ENCODE results near the gene LEFTY2. TPM values are rescaled to one million over a fixed set of nuclear protein-coding genes. Genes with fewer than 3 reads are reported as not detected.
A peak's percentile ranks its signal among the peaks of the same experiment; 100 is the strongest.

Gene LEFTY2
- total and polyA plus RNA-seq, 4 donors, result 0.11 to 0.52 (median 0.35) TPM

DNA sequence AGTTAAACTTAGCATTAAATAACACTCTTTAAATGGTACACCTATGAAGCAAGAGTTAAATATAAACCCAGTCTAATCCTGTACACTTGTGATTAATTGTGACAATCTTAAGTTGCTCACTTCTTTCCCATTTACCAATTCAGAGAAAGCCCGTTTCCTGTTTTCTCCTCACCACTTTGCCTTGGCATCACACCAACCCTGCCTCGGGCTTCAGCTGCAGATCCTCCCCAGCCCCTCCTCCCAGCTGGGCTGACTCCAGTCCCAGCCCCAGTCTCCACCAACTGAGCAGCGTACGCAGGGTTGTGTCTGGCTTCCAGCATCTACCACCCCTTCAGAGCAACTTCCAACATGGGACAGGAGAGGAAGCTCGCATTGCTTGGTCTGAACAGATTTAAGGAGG is 21.1 kb downstream of the LEFTY2 start:
- no peak overlapping the region for H3K9ac ChIP-seq (ENCODE audit: insufficient read depth in 1 of 2, low read length in 2 of 2)
- WGBS, 2 donors, result 7 to 23% methylated on average over 5 of the region's 5 CpGs
- H3K4me3 ChIP-seq, result no peak overlapping the region
- DNase-seq (peak; percentile 78 to 93 (median 82)), ATAC-seq (ENCODE audit: insufficient read depth, low FRiP score) (no peak)
- H3K4me1 ChIP-seq (ENCODE audit: control insufficient read depth in 5 of 5, insufficient read depth in 5 of 5, low read length in 5 of 5), result peaks cover 0 to 31% (median 9%) of the 10 kb centered on the region in 5 donors
- H3K27me3 ChIP-seq (ENCODE audit: control insufficient read depth in 3 of 3, insufficient read depth in 3 of 3, low read length in 2 of 3), result no peaks in the 10 kb centered on the region
- peaks cover 0 to 2% (median 0%) of the 10 kb centered on the region in 4 donors for H3K9me3 ChIP-seq (ENCODE audit: control insufficient read depth in 4 of 4, insufficient read depth in 3 of 4, low read length in 3 of 4)
- H3K36me3 ChIP-seq (ENCODE audit: control insufficient read depth in 4 of 4, insufficient read depth in 4 of 4, low read length in 4 of 4), result peaks cover 0 to 30% (median 20%) of the 10 kb centered on the region in 4 donors
- peak overlapping the region in 1 of 2 donors; percentile 9 for H3K27ac ChIP-seq (ENCODE audit: low read depth in 1 of 2, low read length in 1 of 2)
- TF ChIP-seq, protein P1, sequence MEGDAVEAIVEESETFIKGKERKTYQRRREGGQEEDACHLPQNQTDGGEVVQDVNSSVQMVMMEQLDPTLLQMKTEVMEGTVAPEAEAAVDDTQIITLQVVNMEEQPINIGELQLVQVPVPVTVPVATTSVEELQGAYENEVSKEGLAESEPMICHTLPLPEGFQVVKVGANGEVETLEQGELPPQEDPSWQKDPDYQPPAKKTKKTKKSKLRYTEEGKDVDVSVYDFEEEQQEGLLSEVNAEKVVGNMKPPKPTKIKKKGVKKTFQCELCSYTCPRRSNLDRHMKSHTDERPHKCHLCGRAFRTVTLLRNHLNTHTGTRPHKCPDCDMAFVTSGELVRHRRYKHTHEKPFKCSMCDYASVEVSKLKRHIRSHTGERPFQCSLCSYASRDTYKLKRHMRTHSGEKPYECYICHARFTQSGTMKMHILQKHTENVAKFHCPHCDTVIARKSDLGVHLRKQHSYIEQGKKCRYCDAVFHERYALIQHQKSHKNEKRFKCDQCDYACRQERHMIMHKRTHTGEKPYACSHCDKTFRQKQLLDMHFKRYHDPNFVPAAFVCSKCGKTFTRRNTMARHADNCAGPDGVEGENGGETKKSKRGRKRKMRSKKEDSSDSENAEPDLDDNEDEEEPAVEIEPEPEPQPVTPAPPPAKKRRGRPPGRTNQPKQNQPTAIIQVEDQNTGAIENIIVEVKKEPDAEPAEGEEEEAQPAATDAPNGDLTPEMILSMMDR (IDR thresholded peaks at IDR 0.05; ENCODE audit: control extremely low read depth, extremely low read depth), result no peak

DNA sequence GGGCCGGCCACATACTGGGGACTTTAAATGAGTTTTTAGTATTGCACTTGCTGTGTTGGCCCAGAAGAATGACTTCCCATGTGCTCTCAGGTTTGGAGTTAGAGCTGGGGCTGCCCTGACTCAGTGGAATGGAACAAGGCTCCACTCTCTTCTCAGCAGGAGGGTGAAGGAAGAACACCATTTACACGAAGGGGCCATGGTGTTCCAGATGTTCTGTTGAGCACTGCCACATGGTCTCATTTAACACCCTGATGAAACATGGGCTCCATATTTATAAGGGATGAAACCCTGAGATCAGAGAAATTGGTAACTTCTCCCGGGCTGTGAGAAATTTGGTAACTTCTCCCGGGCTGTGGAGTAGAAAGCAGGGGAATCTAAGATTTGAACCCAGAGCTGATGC is 22.7 kb downstream of the LEFTY2 start:
- TF ChIP-seq, protein P1 (IDR thresholded peaks at IDR 0.05; ENCODE audit: control extremely low read depth, extremely low read depth), result no peak
- 91 to 94% methylated on average over 4 of the region's 4 CpGs for WGBS, 2 donors
- no peak for DNase-seq
- H3K4me3 ChIP-seq, result no peak overlapping the region
- H3K27ac ChIP-seq (ENCODE audit: low read depth in 1 of 2, low read length in 1 of 2), result no peak overlapping the region
- no peak for ATAC-seq (ENCODE audit: insufficient read depth, low FRiP score)
- H3K4me1 ChIP-seq (ENCODE audit: control insufficient read depth in 5 of 5, insufficient read depth in 5 of 5, low read length in 5 of 5), result peaks cover 0 to 28% (median 9%) of the 10 kb centered on the region in 5 donors
- peaks cover 0 to 2% (median 0%) of the 10 kb centered on the region in 4 donors for H3K9me3 ChIP-seq (ENCODE audit: control insufficient read depth in 4 of 4, insufficient read depth in 3 of 4, low read length in 3 of 4)
- H3K36me3 ChIP-seq (ENCODE audit: control insufficient read depth in 4 of 4, insufficient read depth in 4 of 4, low read length in 4 of 4), result peaks cover 0 to 31% (median 23%) of the 10 kb centered on the region in 4 donors
- H3K9ac ChIP-seq (ENCODE audit: insufficient read depth in 1 of 2, low read length in 2 of 2), result no peak overlapping the region
- no peaks in the 10 kb centered on the region for H3K27me3 ChIP-seq (ENCODE audit: control insufficient read depth in 3 of 3, insufficient read depth in 3 of 3, low read length in 2 of 3)

DNA sequence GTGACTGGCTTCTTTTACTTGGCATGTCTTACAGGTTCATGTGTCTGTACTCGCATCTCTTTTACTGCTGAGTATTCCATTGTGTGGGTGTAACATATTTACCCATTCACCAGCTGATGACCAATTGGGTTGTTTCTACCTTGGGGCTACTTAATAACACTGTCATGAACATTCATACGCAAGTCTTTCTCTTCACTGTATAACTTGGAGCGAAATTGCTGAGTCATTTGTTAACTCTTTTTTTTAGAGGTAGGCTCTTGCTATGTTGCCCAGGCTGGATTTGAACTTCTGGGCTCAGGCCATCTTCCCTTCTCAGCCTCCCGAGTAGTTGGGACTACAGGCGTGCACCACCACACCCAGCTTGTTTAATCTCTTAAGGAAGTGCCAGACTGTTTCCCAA is 23.5 kb downstream of the LEFTY2 start:
- peaks cover 0 to 30% (median 22%) of the 10 kb centered on the region in 4 donors for H3K36me3 ChIP-seq (ENCODE audit: control insufficient read depth in 4 of 4, insufficient read depth in 4 of 4, low read length in 4 of 4)
- TF ChIP-seq, protein P1 (IDR thresholded peaks at IDR 0.05; ENCODE audit: control extremely low read depth, extremely low read depth), result no peak
- ATAC-seq (ENCODE audit: insufficient read depth, low FRiP score), result no peak
- WGBS, 2 donors, result 91 to 92% methylated on average over 5 of the region's 5 CpGs
- peaks cover 0 to 2% (median 0%) of the 10 kb centered on the region in 4 donors for H3K9me3 ChIP-seq (ENCODE audit: control insufficient read depth in 4 of 4, insufficient read depth in 3 of 4, low read length in 3 of 4)
- H3K4me1 ChIP-seq (ENCODE audit: control insufficient read depth in 5 of 5, insufficient read depth in 5 of 5, low read length in 5 of 5), result peaks cover 0 to 21% (median 4%) of the 10 kb centered on the region in 5 donors
- no peak overlapping the region for H3K9ac ChIP-seq (ENCODE audit: insufficient read depth in 1 of 2, low read length in 2 of 2)
- H3K27me3 ChIP-seq (ENCODE audit: control insufficient read depth in 3 of 3, insufficient read depth in 3 of 3, low read length in 2 of 3), result no peaks in the 10 kb centered on the region
- DNase-seq, result no peak
- H3K27ac ChIP-seq (ENCODE audit: low read depth in 1 of 2, low read length in 1 of 2), result no peak overlapping the region
- no peak overlapping the region for H3K4me3 ChIP-seq

DNA sequence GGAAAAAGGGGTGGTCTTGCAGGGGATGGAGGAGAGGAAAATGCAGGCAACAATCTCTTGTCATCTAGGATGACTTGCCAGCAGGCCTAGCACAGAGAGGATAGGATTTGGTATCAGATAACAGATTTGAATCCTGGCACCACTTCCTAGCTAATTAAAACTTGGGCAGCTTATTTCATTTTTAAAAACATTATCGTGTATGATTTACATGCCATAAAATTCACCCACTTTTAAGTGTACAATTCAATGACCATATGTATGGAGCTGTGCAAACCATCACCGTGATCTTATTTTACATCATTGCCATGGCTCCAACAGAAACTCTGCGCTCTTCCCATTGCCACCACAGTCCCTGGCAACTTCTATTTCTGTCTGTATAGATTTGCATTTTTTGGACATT is 23.9 kb downstream of the LEFTY2 start:
- Histone ChIP-seq H3K27ac (ENCODE audit: low read depth in 1 of 2, low read length in 1 of 2) (no peak overlapping the region), H3K9me3 (ENCODE audit: control insufficient read depth in 4 of 4, insufficient read depth in 3 of 4, low read length in 3 of 4) (peaks cover 0 to 2% (median 0%) of the 10 kb centered on the region in 4 donors), H3K36me3 (ENCODE audit: control insufficient read depth in 4 of 4, insufficient read depth in 4 of 4, low read length in 4 of 4) (peaks cover 0 to 27% (median 21%) of the 10 kb centered on the region in 4 donors), H3K4me1 (ENCODE audit: control insufficient read depth in 5 of 5, insufficient read depth in 5 of 5, low read length in 5 of 5) (peaks cover 0 to 17% (median 4%) of the 10 kb centered on the region in 5 donors), H3K4me3 (no peak overlapping the region), H3K9ac (ENCODE audit: insufficient read depth in 1 of 2, low read length in 2 of 2) (no peak overlapping the region), H3K27me3 (ENCODE audit: control insufficient read depth in 3 of 3, insufficient read depth in 3 of 3, low read length in 2 of 3) (no peaks in the 10 kb centered on the region)
- 93 to 94% methylated on average over 3 of the region's 3 CpGs for WGBS, 2 donors
- TF ChIP-seq, protein P1 (IDR thresholded peaks at IDR 0.05; ENCODE audit: control extremely low read depth, extremely low read depth), result no peak
- ATAC-seq (ENCODE audit: insufficient read depth, low FRiP score) (no peak), DNase-seq (no peak)

Measured in lung (tissue), 12 donors.